ENCODE measurements around the gene PLEKHA8. TPM values are rescaled to one million over a fixed set of nuclear protein-coding genes. Genes with fewer than 3 reads are reported as not detected.

PLEKHA8 gene
- total RNA-seq, 1 donor = 13.8 TPM

DNA sequence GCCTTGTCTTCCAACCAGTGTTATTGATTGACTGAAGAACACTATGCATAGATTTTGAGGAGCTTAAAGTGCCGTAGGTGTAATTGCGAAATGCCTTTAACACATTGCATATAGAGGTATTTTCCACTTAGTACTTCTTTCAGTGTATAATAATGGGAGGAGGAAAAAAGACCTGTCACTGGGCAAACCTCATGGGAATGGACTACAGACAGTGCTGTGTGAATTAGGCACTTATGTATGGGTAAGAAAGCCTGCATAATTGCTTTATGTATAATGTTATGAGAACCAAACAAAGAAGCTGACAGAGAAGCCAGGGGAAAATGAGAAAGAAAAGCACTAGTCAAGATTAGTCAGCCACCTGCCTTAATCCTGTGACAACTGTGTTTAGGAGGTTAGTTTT, 26.2 kb upstream of the PLEKHA8 start:
- no peak overlapping the region for H3K4me2 ChIP-seq (ENCODE audit: insufficient read depth, low read length)
- no peaks in the 10 kb centered on the region for H3K27me3 ChIP-seq (ENCODE audit: insufficient read depth, low read length)
- no peaks in the 10 kb centered on the region for H3K9me3 ChIP-seq (ENCODE audit: low read depth, low read length)
- H3K79me2 ChIP-seq (ENCODE audit: insufficient read depth, low read length) = no peaks in the 10 kb centered on the region
- no peaks in the 10 kb centered on the region for H4K20me1 ChIP-seq (ENCODE audit: insufficient read depth, low read length)
- no peak overlapping the region for H3K27ac ChIP-seq (ENCODE audit: low read depth, low read length)
- H2AFZ ChIP-seq (ENCODE audit: low read length) = no peak overlapping the region
- H3K36me3 ChIP-seq (ENCODE audit: insufficient read depth, low read length) = no peaks in the 10 kb centered on the region
- no peak for DNase-seq (ENCODE audit: insufficient read length, low spot score, missing footprints)
- TF ChIP-seq, protein P1, sequence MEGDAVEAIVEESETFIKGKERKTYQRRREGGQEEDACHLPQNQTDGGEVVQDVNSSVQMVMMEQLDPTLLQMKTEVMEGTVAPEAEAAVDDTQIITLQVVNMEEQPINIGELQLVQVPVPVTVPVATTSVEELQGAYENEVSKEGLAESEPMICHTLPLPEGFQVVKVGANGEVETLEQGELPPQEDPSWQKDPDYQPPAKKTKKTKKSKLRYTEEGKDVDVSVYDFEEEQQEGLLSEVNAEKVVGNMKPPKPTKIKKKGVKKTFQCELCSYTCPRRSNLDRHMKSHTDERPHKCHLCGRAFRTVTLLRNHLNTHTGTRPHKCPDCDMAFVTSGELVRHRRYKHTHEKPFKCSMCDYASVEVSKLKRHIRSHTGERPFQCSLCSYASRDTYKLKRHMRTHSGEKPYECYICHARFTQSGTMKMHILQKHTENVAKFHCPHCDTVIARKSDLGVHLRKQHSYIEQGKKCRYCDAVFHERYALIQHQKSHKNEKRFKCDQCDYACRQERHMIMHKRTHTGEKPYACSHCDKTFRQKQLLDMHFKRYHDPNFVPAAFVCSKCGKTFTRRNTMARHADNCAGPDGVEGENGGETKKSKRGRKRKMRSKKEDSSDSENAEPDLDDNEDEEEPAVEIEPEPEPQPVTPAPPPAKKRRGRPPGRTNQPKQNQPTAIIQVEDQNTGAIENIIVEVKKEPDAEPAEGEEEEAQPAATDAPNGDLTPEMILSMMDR (IDR thresholded peaks at IDR 0.05; ENCODE audit: extremely low read depth, low read depth, low read length) = no peak
- no peak overlapping the region for H3K4me3 ChIP-seq (ENCODE audit: insufficient read depth, low read length)
- no peaks in the 10 kb centered on the region for H3K4me1 ChIP-seq (ENCODE audit: insufficient read depth, low read length)

DNA sequence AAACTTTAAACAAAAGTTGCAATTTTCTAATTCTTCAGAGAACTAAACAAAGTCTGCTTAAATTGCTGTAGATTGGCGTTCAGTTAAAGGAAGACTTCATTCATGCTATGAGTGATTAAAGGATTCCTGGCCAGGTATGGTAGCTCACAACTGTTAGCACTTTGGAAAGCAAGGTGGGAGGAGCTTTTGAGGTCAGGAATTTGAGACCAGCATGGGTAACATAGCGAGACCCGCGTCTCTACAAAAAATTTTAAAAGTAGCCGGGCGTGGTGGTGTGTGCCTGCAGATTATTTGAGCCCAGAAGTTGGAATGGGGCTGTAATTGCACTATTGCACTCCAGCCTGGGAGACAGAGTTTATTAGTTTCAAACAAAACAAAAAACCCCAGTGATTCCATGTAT, 25.1 kb upstream of the PLEKHA8 start:
- Histone ChIP-seq H3K79me2 (ENCODE audit: insufficient read depth, low read length) (no peaks in the 10 kb centered on the region), H3K4me3 (ENCODE audit: insufficient read depth, low read length) (no peak overlapping the region), H3K4me2 (ENCODE audit: insufficient read depth, low read length) (no peak overlapping the region), H2AFZ (ENCODE audit: low read length) (no peak overlapping the region), H4K20me1 (ENCODE audit: insufficient read depth, low read length) (no peaks in the 10 kb centered on the region), H3K36me3 (ENCODE audit: insufficient read depth, low read length) (no peaks in the 10 kb centered on the region), H3K9me3 (ENCODE audit: low read depth, low read length) (no peaks in the 10 kb centered on the region), H3K4me1 (ENCODE audit: insufficient read depth, low read length) (no peaks in the 10 kb centered on the region), H3K27ac (ENCODE audit: low read depth, low read length) (no peak overlapping the region), H3K27me3 (ENCODE audit: insufficient read depth, low read length) (no peaks in the 10 kb centered on the region)
- TF ChIP-seq, protein P1 (IDR thresholded peaks at IDR 0.05; ENCODE audit: extremely low read depth, low read depth, low read length) = no peak
- DNase-seq (ENCODE audit: insufficient read length, low spot score, missing footprints) = no peak

DNA sequence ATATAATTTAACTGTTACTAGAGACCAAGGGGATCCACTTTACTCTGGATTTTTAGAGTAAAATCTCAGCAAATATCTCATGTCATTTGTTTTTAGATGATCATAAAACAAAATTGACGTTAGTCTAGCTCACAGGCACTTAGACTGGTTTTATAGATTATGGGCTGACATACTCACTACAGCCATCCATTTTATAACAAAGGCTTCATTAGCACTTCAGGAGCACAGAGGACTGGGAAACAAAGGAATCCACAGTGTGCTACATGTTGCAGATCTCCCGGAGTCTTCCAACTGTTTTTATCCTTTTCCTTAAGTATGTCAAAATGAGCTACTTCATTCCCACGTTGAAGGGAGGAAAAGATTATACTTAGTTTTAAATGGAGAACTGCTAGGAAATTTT, 22.7 kb upstream of the PLEKHA8 start:
- DNase-seq (ENCODE audit: insufficient read length, low spot score, missing footprints) = no peak
- no peaks in the 10 kb centered on the region for H3K4me1 ChIP-seq (ENCODE audit: insufficient read depth, low read length)
- H3K9me3 ChIP-seq (ENCODE audit: low read depth, low read length) = no peaks in the 10 kb centered on the region
- H2AFZ ChIP-seq (ENCODE audit: low read length) = no peak overlapping the region
- no peak overlapping the region for H3K4me2 ChIP-seq (ENCODE audit: insufficient read depth, low read length)
- no peaks in the 10 kb centered on the region for H4K20me1 ChIP-seq (ENCODE audit: insufficient read depth, low read length)
- H3K36me3 ChIP-seq (ENCODE audit: insufficient read depth, low read length) = no peaks in the 10 kb centered on the region
- no peak overlapping the region for H3K27ac ChIP-seq (ENCODE audit: low read depth, low read length)
- no peaks in the 10 kb centered on the region for H3K79me2 ChIP-seq (ENCODE audit: insufficient read depth, low read length)
- H3K27me3 ChIP-seq (ENCODE audit: insufficient read depth, low read length) = no peaks in the 10 kb centered on the region
- TF ChIP-seq, protein P1 (IDR thresholded peaks at IDR 0.05; ENCODE audit: extremely low read depth, low read depth, low read length) = no peak
- H3K4me3 ChIP-seq (ENCODE audit: insufficient read depth, low read length) = no peak overlapping the region

DNA sequence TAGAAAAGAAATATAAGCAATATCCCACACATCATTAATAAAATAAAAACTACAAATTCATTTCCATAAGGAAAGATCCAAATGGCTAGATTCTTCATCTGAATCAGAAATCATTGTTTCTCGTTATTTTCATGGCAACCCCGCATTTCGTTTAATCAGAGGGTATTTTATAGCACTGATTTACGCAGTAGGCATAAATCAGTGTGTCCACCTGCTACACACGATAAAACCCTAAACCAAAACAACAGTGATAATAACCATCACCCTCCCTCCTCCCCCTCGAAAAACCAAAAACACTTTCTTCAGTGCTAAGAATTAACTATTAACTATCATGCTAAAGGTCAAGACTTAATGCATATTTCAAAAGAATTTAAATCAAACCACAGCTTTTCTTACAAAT, 18.2 kb upstream of the PLEKHA8 start:
- Histone ChIP-seq H3K79me2 (ENCODE audit: insufficient read depth, low read length) (no peaks in the 10 kb centered on the region), H3K27me3 (ENCODE audit: insufficient read depth, low read length) (no peaks in the 10 kb centered on the region), H3K4me3 (ENCODE audit: insufficient read depth, low read length) (no peak overlapping the region), H4K20me1 (ENCODE audit: insufficient read depth, low read length) (no peaks in the 10 kb centered on the region), H3K27ac (ENCODE audit: low read depth, low read length) (no peak overlapping the region), H3K4me2 (ENCODE audit: insufficient read depth, low read length) (no peak overlapping the region), H3K9me3 (ENCODE audit: low read depth, low read length) (no peaks in the 10 kb centered on the region), H3K4me1 (ENCODE audit: insufficient read depth, low read length) (no peaks in the 10 kb centered on the region), H3K36me3 (ENCODE audit: insufficient read depth, low read length) (peaks cover 18% of the 10 kb centered on the region), H2AFZ (ENCODE audit: low read length) (no peak overlapping the region)
- no peak for DNase-seq (ENCODE audit: insufficient read length, low spot score, missing footprints)
- TF ChIP-seq, protein P1 (IDR thresholded peaks at IDR 0.05; ENCODE audit: extremely low read depth, low read depth, low read length) = no peak

Data from osteoblast (primary cell).